DMS79 (cell line): ENCODE results near the gene DLG2.

ENCODE experiments used
- DNase-seq: peaks from one replicate; lab custom pipeline; 2025; lab: John Stamatoyannopoulos, UW

The DLG2 gene

GRCh38 chr11:84117394-84117793 lies 1509.8 kb downstream of the DLG2 start:
- DNase-seq: no peak

GRCh38 chr11:84106541-84106940 lies 1520.6 kb downstream of the DLG2 start:
- DNase-seq: no peak

- no peak for DNase-seq
Observed at GRCh38 chr11:84105148-84105547, 1522.0 kb downstream of the DLG2 start.

- DNase-seq: no peak
Observed at GRCh38 chr11:84103096-84103495, 1524.0 kb downstream of the DLG2 start.

- DNase-seq: no peak
Observed at GRCh38 chr11:84097186-84097585, 1530.0 kb downstream of the DLG2 start.

DNA sequence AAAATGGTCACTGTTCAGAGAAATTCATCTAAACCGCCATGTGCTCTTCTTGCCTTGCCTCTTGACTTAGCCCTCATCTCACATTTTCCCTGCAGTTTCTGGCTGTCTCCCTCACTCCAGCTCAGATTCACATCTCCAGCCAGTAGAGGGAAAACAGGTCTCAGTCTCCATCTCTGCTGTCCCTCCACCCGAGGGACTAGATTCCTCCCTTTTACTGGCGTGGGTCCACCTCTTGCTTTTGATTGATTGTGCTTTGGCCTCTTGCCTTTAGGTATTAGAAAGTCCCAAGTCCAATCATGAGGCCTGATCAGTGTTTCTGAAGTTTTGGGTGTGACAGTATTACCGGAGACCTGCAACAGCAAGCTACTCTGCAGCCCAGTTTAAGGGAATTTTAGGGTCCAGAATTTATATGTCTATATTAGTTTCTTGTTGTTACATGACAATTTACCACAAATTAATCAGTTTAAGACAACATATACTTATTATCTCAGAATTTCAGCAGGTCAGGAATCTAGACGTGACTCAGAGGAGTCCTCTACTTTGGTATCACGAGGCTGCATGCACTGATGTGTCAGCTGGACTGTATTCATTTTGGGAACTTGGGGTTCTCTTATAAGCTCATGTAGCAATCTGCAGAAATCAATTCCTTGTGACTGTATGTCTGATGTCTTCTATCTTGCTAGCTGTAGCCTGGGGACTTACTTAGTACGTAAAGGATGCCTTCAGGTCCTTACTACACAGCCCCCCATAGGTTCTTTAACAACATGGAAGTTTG lies 1535.7 kb downstream of the DLG2 start:
- no peak for DNase-seq

GRCh38 chr11:84089072-84090057 lies 1537.8 kb downstream of the DLG2 start:
- no peak for DNase-seq

GRCh38 chr11:84071851-84072250 lies 1555.3 kb downstream of the DLG2 start:
- no peak for DNase-seq

DNA sequence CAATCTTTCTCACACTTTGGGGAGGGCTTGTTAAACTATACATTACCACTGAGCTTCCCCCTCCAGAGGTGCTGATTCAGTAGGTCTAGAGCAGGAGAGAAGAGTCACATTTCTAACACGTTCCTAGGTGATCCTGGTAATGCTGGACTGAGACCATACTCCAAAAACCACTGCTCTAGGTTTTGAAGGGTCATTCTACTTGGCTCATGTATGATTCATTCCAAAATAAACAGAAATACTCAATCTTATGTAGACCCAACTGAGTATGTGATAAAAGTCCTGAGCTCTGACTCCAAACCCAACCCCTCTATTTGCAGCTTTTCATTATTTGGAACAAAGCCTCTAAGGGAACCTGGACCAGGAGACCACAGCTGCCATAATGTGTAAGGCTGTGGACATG lies 1558.1 kb downstream of the DLG2 start:
- DNase-seq: no peak

DNA sequence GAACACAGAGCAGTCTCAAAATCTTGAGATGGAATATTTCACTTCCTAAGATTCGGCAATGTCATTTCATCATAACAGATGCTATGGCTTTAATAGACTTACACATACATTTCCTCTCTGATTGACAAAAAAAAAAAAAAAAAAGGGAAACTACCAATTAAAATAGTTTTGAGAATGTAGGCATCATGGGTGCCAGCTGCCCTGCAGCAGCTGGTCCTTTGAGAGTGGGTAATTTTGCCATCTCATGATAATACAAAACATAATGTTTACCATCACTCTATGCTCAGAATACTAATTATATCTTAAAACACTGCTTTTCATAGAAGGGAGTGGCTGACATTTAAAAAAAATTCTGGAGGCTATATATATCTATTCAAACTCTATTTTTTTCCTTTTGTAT lies 1565.4 kb downstream of the DLG2 start:
- no peak for DNase-seq

GRCh38 chr11:84056653-84057376 lies 1570.3 kb downstream of the DLG2 start:
- no peak for DNase-seq

GRCh38 chr11:84045146-84045545 lies 1582.0 kb downstream of the DLG2 start:
- DNase-seq: no peak

- DNase-seq: no peak
Observed at GRCh38 chr11:84044706-84045105, 1582.4 kb downstream of the DLG2 start.

DNA sequence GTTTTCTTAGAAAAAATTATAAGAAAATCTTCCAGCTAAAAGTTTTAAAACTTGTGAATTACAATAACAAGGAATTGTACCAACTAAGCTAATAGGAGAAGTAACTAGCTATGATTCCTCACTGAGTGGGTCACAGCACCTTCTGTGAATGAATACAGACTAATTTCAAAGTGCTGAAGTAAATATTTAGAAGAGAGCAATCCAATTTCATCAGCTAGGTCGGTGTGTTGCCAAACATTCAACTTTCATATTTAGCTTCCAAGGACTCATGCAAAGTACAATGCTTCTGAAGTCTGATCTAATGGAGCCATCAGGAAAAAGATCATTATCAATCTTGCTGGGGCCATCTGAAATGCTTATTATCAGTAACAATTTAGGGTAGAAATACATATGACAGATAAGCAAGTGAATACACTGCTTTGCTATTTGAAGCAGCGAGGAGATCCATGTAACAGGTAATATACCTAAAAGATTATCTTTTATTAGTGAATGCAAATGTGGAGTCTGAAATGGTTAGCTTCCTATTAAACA lies 1590.4 kb downstream of the DLG2 start:
- no peak for DNase-seq

DNA sequence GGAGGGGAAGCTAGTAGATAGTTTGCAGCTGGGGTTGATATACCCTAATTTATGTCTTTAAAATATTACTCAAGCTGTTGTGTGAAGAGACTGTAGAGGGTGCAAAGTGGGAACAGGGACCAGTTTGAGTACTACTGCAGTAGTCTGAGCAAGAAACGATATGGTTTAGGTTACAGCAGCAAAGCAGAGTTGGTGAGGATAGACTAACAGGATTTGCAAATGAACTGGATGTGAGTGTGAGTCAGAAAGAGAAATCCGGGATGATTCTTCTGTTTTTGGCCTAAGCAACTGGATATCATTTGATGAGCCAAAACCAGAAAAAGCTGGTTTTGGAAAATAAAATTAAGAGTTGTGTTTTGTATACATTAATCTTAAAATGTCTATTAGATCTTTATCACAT lies 1591.5 kb downstream of the DLG2 start:
- DNase-seq: no peak

GRCh38 chr11:84034484-84034883 lies 1592.7 kb downstream of the DLG2 start:
- DNase-seq: no peak

DNA sequence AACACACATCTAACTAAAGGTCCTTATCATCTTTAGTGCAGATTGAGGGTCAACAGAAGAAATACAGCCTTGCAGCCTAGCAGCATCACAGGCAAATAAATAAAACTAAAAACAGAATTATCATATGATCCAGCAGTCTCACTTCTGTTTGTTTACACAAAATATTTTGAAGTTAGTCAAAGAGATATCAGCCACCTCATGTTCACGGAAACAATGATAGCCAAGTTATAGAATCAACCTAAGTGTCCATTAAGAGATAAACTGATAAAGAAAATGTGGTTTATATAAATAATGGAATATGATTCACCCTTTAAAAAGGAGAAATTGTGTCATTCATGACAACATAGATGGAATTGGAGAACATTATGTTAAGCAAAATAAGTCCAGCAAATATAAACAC lies 1602.9 kb downstream of the DLG2 start:
- DNase-seq: no peak

DNA sequence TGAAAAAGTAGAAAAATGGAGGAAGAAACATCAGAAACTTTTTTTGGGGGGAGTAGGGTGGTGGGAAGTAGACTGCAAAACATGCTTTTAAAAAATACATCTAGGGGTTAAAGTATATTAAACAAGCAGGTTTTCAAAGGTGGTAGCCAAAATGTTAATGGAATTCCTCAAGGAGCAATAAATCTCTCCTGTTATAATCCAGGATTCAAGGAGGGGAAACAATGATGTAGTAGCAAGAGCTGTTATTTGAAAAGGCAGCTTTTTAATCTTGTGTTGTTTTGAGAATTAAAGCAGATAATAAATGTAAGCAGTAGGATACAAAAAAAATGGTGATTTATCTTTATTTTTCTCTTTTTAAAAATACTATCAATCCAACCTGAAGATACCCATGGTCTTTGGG lies 1604.4 kb downstream of the DLG2 start:
- DNase-seq: no peak

DNA sequence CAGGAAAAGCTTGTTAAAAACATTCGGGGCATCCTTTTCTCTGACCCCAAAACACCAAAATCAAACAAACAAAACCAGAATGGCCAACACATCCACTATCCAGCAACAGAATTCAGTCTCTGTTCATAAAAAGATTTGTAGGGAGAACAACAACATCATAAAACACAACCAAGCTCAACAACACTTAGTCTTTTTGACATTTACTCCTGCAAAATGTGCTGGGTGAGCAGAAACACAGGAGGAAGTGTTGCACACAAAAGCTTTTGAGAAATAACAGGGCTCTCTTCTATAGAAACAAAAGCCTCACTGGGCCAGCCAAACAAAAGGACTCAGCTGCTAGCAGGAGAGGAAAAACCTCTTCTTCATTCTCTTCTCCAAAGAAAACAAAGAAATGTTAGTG lies 1604.9 kb downstream of the DLG2 start:
- DNase-seq: no peak

DNA sequence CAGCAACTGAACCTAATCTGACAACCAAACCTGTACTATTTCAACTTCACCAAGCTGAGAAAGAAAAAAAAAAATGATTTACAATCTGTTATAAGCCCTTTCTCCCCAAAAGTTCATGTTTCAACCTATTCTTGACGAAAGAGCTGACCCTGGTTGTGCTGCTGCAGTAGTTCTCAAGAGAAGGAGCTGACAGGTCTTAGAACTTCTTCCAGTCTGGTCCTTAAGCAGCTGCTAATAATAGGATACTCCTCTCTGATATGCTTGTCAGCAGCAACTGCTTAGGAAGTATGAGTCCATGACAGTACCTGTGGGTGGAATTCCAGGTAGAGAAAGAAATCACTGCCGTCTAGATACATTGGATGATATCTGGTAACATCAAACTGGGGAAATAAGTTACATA lies 1605.9 kb downstream of the DLG2 start:
- DNase-seq: no peak

DNA sequence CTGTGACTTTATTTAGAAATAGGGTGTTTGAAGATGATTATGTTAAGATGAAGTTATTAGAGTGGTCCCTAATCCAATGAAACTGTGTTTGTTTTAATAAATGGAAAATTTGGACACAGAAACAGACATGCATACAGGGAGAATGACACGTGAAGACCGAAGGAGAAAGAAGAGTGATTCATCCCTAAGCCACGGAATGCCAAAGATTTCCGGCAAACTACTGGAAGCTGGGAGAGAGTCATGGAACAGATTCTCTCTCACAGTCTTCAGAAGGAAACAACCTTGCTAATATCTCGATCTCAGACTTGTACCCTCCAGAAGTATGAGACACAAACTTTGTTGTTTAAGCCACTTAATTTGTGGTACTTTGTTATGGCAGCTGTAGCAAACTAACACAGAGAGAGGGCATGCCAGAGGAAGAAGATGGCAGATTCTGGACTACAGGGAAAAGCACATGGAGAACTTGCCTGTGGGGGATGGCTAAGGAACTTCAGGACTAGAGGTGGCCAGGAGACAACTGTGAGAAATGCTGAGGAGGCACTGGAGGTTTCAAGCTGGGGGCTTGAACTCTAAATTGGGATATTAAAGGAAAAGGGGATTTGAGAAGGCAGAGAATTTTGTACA lies 1607.5 kb downstream of the DLG2 start:
- DNase-seq: no peak

DNA sequence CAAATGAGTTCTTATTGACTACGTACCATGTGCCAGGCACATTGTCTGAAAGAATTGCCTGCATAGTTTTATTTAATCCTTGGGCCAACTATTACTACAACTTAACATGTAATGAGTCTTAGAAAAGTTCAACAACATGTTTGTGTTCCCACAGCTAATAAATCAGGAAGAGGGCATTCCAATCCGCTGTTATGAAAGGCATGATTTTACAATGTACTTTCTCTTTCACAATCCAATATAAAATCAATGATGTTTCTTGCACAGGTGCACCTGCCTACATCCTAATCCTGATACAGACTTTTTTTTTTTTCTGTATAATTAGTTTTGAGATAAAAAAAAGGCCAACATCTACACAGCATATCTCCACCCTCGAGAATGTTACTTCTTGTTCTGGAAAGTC lies 1612.6 kb downstream of the DLG2 start:
- no peak for DNase-seq
